Measurements from ENCODE around the gene ZNF124. TPM values are rescaled to one million over a fixed set of nuclear protein-coding genes. Genes with fewer than 3 reads are reported as not detected.

Gene ZNF124
- total and polyA plus RNA-seq, 2 of the 13 experiments (the other 11 are each of a cell fraction or from before 2014, with no cell fraction given) = 9.7 to 134 TPM

DNA sequence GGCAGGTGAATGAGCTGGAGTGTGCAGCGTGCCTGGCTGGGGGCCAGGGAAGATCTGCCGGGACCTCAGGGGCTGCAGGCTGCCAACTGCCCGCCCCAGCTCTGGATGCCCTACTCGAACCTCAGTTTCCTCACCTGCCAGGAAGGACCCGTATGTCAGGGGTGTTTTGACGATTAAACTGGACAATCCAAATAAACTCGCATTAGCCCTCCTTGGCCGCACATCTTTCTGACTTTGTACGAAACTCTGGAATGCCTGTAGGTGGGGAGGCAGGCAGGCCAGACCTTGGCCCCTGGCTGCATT, 59.4 kb downstream of the ZNF124 start:
- in situ Hi-C loops (cut with HindIII; ENCODE audit: extremely low pct_ligation_motif_present, low pct_unique_long_range_greater_than_20kb) = no loop called here
- H3K4me1 ChIP-seq (ENCODE audit: insufficient read depth, low read length) = peaks cover 46% of the 10 kb centered on the region
- CTCF ChIA-PET (ENCODE audit: low intra/inter-chr PET ratio, low total read pairs) = no interaction called here
- H3K27me3 ChIP-seq (ENCODE audit: control insufficient read depth in 1 of 2, insufficient read depth in 2 of 2, low read length in 2 of 2) = no peaks in the 10 kb centered on the region
- peaks cover 4% of the 10 kb centered on the region for H3K79me2 ChIP-seq (ENCODE audit: insufficient read depth, low read length)
- no peaks in the 10 kb centered on the region for H3K36me3 ChIP-seq (replicated peaks in 1 of 2; ENCODE audit: control insufficient read depth in 1 of 2, insufficient read depth in 2 of 2, low read length in 2 of 2)
- H3K27ac ChIP-seq (ENCODE audit: extremely low read length, insufficient read depth, low read length) = peak overlapping the region; percentile 85
- peak overlapping the region; percentile 71 to 82 (median 77) for H3K4me3 ChIP-seq (replicated peaks in 1 of 3; ENCODE audit: insufficient read depth in 1 of 3, low read depth in 2 of 3, low read length in 3 of 3)
- POLR2A ChIA-PET = interaction anchor here (1.0 to 1.3 kb wide), 3 partner anchors 9 to 34 kb away, joined by 3 to 4 read pairs (median 3); partner anchors contain the start of genes ZNF669 and ZNF670
- ATAC-seq (peak; percentile 14), DNase-seq (ENCODE audit: low spot score) (no peak), FAIRE-seq (no peak)
- 0% methylated on average over 1 of the region's 9 CpGs for WGBS (ENCODE audit: low lambda C conversion rate)
- no TSS peak for BruUV-seq (replicated peaks)
- intact Hi-C loops (cut with micrococcal nuclease; ENCODE audit: unreplicated experiment) = loop anchor here (5.0 to 10.0 kb wide), 4 partner anchors 105 to 220 kb away; partner anchors contain the start of genes AHCTF1, ZNF496 and ZNF695
- peak overlapping the region; percentile 79 for H3K9ac ChIP-seq (ENCODE audit: insufficient read depth, low read depth, low read length)
- H2AFZ ChIP-seq (ENCODE audit: low read length) = no peak overlapping the region
- H4K20me1 ChIP-seq (ENCODE audit: insufficient read depth, low read length) = no peaks in the 10 kb centered on the region
- peak overlapping the region; percentile 83 for H3K4me2 ChIP-seq (ENCODE audit: low read depth, low read length)
- H3K9me3 ChIP-seq (ENCODE audit: low read length) = no peaks in the 10 kb centered on the region
- TF ChIP-seq ZNF101 (CRISPR knock-in tag; IDR thresholded peaks at IDR 0.05; ENCODE audit: borderline replicate concordance, low read depth) (0 out of 2 replicates have a peak, but pooled peaks have one; percentile 25), MTF1 (CRISPR knock-in tag; IDR thresholded peaks at IDR 0.05) (0 out of 2 replicates have a peak, but pooled peaks have one; percentile 5), HNF4A (CRISPR knock-in tag; IDR thresholded peaks at IDR 0.05) (peak; percentile 4; the same call in 1 of the 2 replicates), ZSCAN29 (CRISPR knock-in tag; conservative IDR thresholded peaks at IDR 0.05) (no peak), ZSCAN30 (CRISPR knock-in tag; IDR thresholded peaks at IDR 0.05) (no peak), ZNF737 (CRISPR knock-in tag; IDR thresholded peaks at IDR 0.05; ENCODE audit: borderline replicate concordance) (no peak), HMGA1 (CRISPR knock-in tag; conservative IDR thresholded peaks at IDR 0.05) (no peak), NFE2L1 (CRISPR knock-in tag; IDR thresholded peaks at IDR 0.05; ENCODE audit: borderline replicate concordance) (no peak), RFX5 (IDR thresholded peaks at IDR 0.05; ENCODE audit: low read depth, low read length) (no peak), MAF1 (CRISPR knock-in tag; IDR thresholded peaks at IDR 0.05; ENCODE audit: borderline replicate concordance) (no peak), DMAP1 (CRISPR knock-in tag; IDR thresholded peaks at IDR 0.05) (no peak), TOPORS (CRISPR knock-in tag; IDR thresholded peaks at IDR 0.05) (no peak), SMYD3 (CRISPR knock-in tag; IDR thresholded peaks at IDR 0.05) (no peak), HOXA5 (CRISPR knock-in tag; IDR thresholded peaks at IDR 0.05) (no peak), POLR2A (IDR thresholded peaks at IDR 0.05; ENCODE audit: insufficient read depth in 1 of 2, low read depth in 2 of 2, low read length in 2 of 2) (0 out of 4 replicates have a peak, but pooled peaks of 1 of the 2 experiments have one; percentile 4)
- TF ChIP-seq, protein P1, sequence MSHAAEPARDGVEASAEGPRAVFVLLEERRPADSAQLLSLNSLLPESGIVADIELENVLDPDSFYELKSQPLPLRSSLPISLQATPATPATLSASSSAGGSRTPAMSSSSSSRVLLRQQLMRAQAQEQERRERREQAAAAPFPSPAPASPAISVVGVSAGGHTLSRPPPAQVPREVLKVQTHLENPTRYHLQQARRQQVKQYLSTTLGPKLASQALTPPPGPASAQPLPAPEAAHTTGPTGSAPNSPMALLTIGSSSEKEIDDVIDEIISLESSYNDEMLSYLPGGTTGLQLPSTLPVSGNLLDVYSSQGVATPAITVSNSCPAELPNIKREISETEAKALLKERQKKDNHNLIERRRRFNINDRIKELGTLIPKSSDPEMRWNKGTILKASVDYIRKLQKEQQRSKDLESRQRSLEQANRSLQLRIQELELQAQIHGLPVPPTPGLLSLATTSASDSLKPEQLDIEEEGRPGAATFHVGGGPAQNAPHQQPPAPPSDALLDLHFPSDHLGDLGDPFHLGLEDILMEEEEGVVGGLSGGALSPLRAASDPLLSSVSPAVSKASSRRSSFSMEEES (CRISPR knock-in tag; IDR thresholded peaks at IDR 0.05) = 0 out of 2 replicates have a peak, but pooled peaks have one; percentile 8
- TF ChIP-seq, protein P2, sequence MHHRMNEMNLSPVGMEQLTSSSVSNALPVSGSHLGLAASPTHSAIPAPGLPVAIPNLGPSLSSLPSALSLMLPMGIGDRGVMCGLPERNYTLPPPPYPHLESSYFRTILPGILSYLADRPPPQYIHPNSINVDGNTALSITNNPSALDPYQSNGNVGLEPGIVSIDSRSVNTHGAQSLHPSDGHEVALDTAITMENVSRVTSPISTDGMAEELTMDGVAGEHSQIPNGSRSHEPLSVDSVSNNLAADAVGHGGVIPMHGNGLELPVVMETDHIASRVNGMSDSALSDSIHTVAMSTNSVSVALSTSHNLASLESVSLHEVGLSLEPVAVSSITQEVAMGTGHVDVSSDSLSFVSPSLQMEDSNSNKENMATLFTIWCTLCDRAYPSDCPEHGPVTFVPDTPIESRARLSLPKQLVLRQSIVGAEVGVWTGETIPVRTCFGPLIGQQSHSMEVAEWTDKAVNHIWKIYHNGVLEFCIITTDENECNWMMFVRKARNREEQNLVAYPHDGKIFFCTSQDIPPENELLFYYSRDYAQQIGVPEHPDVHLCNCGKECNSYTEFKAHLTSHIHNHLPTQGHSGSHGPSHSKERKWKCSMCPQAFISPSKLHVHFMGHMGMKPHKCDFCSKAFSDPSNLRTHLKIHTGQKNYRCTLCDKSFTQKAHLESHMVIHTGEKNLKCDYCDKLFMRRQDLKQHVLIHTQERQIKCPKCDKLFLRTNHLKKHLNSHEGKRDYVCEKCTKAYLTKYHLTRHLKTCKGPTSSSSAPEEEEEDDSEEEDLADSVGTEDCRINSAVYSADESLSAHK (CRISPR knock-in tag; IDR thresholded peaks at IDR 0.05; ENCODE audit: borderline replicate concordance) = peak; percentile 58; the same call in 1 of the 2 replicates
- TF ChIP-seq, protein P3, sequence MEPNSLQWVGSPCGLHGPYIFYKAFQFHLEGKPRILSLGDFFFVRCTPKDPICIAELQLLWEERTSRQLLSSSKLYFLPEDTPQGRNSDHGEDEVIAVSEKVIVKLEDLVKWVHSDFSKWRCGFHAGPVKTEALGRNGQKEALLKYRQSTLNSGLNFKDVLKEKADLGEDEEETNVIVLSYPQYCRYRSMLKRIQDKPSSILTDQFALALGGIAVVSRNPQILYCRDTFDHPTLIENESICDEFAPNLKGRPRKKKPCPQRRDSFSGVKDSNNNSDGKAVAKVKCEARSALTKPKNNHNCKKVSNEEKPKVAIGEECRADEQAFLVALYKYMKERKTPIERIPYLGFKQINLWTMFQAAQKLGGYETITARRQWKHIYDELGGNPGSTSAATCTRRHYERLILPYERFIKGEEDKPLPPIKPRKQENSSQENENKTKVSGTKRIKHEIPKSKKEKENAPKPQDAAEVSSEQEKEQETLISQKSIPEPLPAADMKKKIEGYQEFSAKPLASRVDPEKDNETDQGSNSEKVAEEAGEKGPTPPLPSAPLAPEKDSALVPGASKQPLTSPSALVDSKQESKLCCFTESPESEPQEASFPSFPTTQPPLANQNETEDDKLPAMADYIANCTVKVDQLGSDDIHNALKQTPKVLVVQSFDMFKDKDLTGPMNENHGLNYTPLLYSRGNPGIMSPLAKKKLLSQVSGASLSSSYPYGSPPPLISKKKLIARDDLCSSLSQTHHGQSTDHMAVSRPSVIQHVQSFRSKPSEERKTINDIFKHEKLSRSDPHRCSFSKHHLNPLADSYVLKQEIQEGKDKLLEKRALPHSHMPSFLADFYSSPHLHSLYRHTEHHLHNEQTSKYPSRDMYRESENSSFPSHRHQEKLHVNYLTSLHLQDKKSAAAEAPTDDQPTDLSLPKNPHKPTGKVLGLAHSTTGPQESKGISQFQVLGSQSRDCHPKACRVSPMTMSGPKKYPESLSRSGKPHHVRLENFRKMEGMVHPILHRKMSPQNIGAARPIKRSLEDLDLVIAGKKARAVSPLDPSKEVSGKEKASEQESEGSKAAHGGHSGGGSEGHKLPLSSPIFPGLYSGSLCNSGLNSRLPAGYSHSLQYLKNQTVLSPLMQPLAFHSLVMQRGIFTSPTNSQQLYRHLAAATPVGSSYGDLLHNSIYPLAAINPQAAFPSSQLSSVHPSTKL (CRISPR knock-in tag; IDR thresholded peaks at IDR 0.05) = no peak

All from HepG2 (cell line).